DOHH2 (cell line): ENCODE results near the gene NPC2.

Source experiments
- CTCF ChIP-seq: fragments of 200-600 bp; sonication (generic); IDR thresholded peaks from one replicate; pipeline ENCODE4 v1.5.1; 2014; ENCODE audit warnings: antibody characterized with exemption, mild to moderate bottlenecking, low read depth, low read length; ENCODE audit not compliant: poor library complexity, severe bottlenecking
- EZH2phosphoT487 ChIP-seq: fragments of 200-600 bp; sonication (generic); IDR thresholded peaks from 2 replicates; pipeline ENCODE4 v1.6.1; 2017; ENCODE audit warnings: borderline replicate concordance, mild to moderate bottlenecking, antibody characterized with exemption, low read length, moderate library complexity, mixed read lengths

GRCh38 chr14:74491956-74492775 is 939 bp downstream of the NPC2 start:
- TF ChIP-seq CTCF (peak; percentile 56), EZH2phosphoT487 (0 out of 2 replicates have a peak, but pooled peaks have one; percentile 14)
